Uterus (tissue), 4 donors: ENCODE data around the gene C1QL1. TPM values are rescaled to one million over a fixed set of nuclear protein-coding genes. Genes with fewer than 3 reads are reported as not detected.

ENCODE experiments used
- DNase-seq, 2 donors: peaks; one replicate each; pipeline ENCODE4 v3.0.0-alpha.2; 2019 to 2020
- H3K27ac ChIP-seq, 2 donors: fragments of 200-600 bp; sonication (generic); 1 replicate in 1 of 2; 2 replicates in 1 of 2; pipeline ENCODE4 v1.5.1; 2016 to 2018
- H3K27me3 ChIP-seq, 2 donors: fragments of 200-600 bp; sonication (generic); one replicate each; pipeline ENCODE4 v1.5.1; 2018 to 2019; ENCODE audit warnings: control low read depth in 1 of 2
- H3K36me3 ChIP-seq, 2 donors: fragments of 200-600 bp; sonication (generic); one replicate each; pipeline ENCODE4 v1.5.1; 2019; ENCODE audit warnings: control low read depth in 1 of 2
- H3K4me1 ChIP-seq, 2 donors: fragments of 200-600 bp; sonication (generic); one replicate each; pipeline ENCODE4 v1.5.1; 2018 to 2019; ENCODE audit warnings: control low read depth in 1 of 2
- H3K4me3 ChIP-seq, 2 donors: fragments of 200-600 bp; sonication (generic); 1 replicate in 1 of 2; 2 replicates in 1 of 2; pipeline ENCODE4 v1.5.1; 2018 to 2019; ENCODE audit warnings: mild to moderate bottlenecking in 1 of 2
- H3K9me3 ChIP-seq, 2 donors: fragments of 200-600 bp; sonication (generic); one replicate each; pipeline ENCODE4 v1.5.1; 2019; ENCODE audit warnings: control low read depth in 1 of 2
- CTCF ChIP-seq, 4 experiments: fragments of 200-600 bp in 2 of 4; fragments of 450-650 bp in 2 of 4; sonication (generic) in 2 of 4; IDR thresholded peaks; one replicate each; pipeline ENCODE4 v1.5.1; 2016 to 2019; ENCODE audit warnings: antibody characterized with exemption in 4 of 4, mild to moderate bottlenecking in 2 of 4, moderate library complexity in 1 of 4
- POLR2A ChIP-seq, 2 donors: fragments of 450-650 bp; IDR thresholded peaks; one replicate each; pipeline ENCODE4 v1.6.1; 2016; ENCODE audit warnings: antibody characterized with exemption in 2 of 2, mild to moderate bottlenecking in 1 of 2, moderate library complexity in 1 of 2
- intact Hi-C: fragments of 100-400 bp; cut with DNase I; formaldehyde crosslinking; loops from one replicate; pipeline ENCODE4 v1.15.1; 2023; ENCODE audit warnings: low total_unique reads
- total RNA-seq, 4 donors: library from RNA; depleted of rRNA in 3 of 4; stranded (reverse); fragments of >200 nt in 3 of 4; gene quantifications; one replicate each; pipeline versions ENCODE4 v1.1.0 to v1.2.4, GENCODE V29; 2014 to 2023
- donor health status: DM: yes; HTN: yes; CAD: no.

The C1QL1 gene
- total RNA-seq, 4 donors from 2014 or later: 0.51 to 20.3 (median 3.3) TPM; not detected in 1

GRCh38 chr17:44989552-44990138 lies 21.5 kb upstream of the C1QL1 start:
- no peaks in the 10 kb centered on the region for H3K36me3 ChIP-seq
- peaks cover 0 to 3% of the 10 kb centered on the region in 2 donors for H3K4me1 ChIP-seq
- intact Hi-C loops: loop anchor here (10.0 kb wide), 1 partner anchor 55 kb away; no protein-coding TSS in a partner anchor
- TF ChIP-seq CTCF (IDR thresholded peaks at IDR 0.05): no peak
- TF ChIP-seq POLR2A (IDR thresholded peaks at IDR 0.05): no peak
- DNase-seq: no peak
- H3K9me3 ChIP-seq: no peaks in the 10 kb centered on the region
- no peaks in the 10 kb centered on the region for H3K27me3 ChIP-seq
- H3K27ac ChIP-seq: no peak overlapping the region
- no peak overlapping the region for H3K4me3 ChIP-seq

DNA sequence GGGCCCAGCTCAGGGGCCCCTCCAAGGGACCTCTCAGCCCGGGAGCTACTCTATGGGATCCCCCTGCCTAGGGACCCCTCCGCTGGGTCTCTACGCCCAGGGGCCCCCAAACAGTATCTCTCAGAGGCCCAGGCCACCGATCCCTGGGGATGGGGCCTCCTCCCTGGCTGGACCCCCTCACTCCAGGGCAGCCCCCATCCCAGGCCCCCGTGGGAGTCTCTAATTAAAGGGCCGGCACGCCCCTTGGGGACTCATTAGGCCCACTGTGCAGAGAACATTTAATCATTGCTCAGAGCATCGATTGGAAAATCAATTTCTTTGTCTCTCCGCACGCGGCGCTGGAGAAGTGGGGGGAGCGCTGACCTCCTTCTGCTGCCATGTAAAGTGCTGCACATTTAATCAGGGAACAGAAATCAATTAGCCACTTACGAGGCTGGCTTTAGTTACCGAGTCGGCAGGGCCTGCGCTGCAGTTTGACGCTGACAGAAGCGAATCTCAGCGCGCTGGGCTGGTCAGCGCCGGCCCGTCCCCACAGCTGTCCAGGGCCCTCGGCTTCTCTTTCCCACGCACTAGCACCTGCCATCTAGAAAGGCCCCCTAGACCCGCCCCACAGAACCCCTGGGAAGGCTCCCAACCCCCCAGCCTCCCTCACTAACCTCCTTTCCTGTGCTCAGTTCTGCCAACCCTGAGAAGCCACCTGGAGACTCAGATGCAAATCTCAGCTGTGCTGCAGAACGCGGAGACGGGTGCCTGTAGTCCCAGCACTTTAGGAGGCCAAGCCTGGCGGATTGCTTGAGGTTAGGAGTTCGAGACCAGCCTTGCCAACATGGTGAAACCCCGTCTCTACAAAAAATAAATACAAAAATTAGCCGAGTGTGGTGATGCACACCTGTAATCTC lies 20.2 kb upstream of the C1QL1 start:
- H3K4me3 ChIP-seq: no peak overlapping the region
- DNase-seq: no peak
- no peaks in the 10 kb centered on the region for H3K27me3 ChIP-seq
- H3K4me1 ChIP-seq: peaks cover 0 to 3% of the 10 kb centered on the region in 2 donors
- TF ChIP-seq CTCF (IDR thresholded peaks at IDR 0.05) (no peak), POLR2A (IDR thresholded peaks at IDR 0.05) (no peak)
- no peaks in the 10 kb centered on the region for H3K36me3 ChIP-seq
- intact Hi-C loops: loop anchor here (10.0 kb wide), 1 partner anchor 57 kb away; no protein-coding TSS in a partner anchor
- no peaks in the 10 kb centered on the region for H3K9me3 ChIP-seq
- no peak overlapping the region for H3K27ac ChIP-seq

DNA sequence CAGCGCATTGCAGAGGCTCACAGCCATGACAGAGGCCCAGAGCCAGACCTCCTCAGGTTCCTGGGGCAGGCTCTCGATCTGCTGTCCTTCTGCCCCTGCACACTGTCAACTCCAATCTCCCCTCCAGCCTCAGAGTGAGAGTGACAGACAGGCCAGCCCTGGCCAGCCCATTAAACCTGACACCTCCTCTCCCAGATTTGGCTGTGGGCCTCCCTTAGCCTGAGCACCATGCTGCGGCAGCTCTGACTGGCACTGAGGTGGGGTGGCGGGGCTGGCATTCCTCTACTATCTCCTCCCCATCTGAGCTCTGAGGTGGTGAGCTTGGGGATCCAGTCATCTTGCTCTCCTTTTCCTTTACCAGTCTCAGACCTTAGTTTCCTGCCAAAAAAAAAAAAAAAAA lies 15.5 kb upstream of the C1QL1 start:
- no peak overlapping the region for H3K4me3 ChIP-seq
- H3K4me1 ChIP-seq: peaks cover 0 to 3% of the 10 kb centered on the region in 2 donors
- intact Hi-C loops: loop anchor here (10.0 kb wide), 1 partner anchor 61 kb away; no protein-coding TSS in a partner anchor
- no peak for DNase-seq
- TF ChIP-seq CTCF (IDR thresholded peaks at IDR 0.05) (no peak), POLR2A (IDR thresholded peaks at IDR 0.05) (no peak)
- H3K27me3 ChIP-seq: no peaks in the 10 kb centered on the region
- no peaks in the 10 kb centered on the region for H3K9me3 ChIP-seq
- no peaks in the 10 kb centered on the region for H3K36me3 ChIP-seq
- H3K27ac ChIP-seq: no peak overlapping the region

DNA sequence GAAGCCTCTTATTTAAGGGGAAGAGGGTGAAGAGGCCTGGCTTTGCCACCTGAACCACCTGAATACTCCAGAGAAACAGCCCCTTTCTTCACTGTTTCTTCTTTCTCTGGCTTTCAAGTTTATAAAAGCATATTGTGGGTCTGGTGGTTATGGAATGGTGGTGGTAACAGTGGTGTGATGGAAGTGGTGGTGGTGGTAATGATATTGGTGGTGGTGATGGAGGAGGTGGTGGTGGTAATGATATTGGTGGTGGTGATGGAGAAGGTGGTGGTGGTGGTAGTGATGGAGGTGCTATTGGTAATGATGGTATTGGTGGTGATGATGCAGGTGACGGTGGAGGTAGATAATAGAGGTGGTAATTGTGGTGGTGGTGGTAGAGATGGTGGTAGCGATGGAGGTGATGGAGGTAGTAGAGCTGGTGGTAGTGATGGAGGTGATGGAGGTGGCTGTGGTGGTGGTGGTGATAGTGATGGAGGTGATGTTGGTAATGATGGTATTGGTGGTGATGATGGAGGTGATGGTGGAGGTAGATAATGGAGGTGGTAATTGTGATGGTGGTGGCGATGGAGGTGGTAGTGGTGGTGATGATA lies 14.1 kb upstream of the C1QL1 start:
- no peak overlapping the region for H3K4me3 ChIP-seq
- no peaks in the 10 kb centered on the region for H3K36me3 ChIP-seq
- no peak overlapping the region for H3K27ac ChIP-seq
- no peak for DNase-seq
- TF ChIP-seq POLR2A (IDR thresholded peaks at IDR 0.05) (no peak), CTCF (IDR thresholded peaks at IDR 0.05) (no peak)
- intact Hi-C loops: loop anchor here (10.0 kb wide), 1 partner anchor 63 kb away; no protein-coding TSS in a partner anchor
- no peaks in the 10 kb centered on the region for H3K9me3 ChIP-seq
- no peaks in the 10 kb centered on the region for H3K27me3 ChIP-seq
- H3K4me1 ChIP-seq: peaks cover 0 to 10% of the 10 kb centered on the region in 2 donors
